GM23248 (cell line): Measurements from ENCODE around the gene PRSS2. TPM values are rescaled to one million over a fixed set of nuclear protein-coding genes. Genes with fewer than 3 reads are reported as not detected.

Experiments
- DNase-seq: peaks from one replicate; pipeline ENCODE4 v3.0.0-alpha.2; 2015
- H2AFZ ChIP-seq: fragments of 200-600 bp; sonication (generic); 2 replicates; pipeline ENCODE4 v1.6.1; 2016; ENCODE audit warnings: antibody characterized with exemption
- H3F3A ChIP-seq: fragments of 200-600 bp; sonication (generic); 2 replicates; pipeline ENCODE4 v1.6.1; 2016; ENCODE audit warnings: mild to moderate bottlenecking, antibody characterized with exemption, mixed run types; ENCODE audit not compliant: insufficient read depth
- H3K27ac ChIP-seq: fragments of 200-600 bp; sonication (generic); 2 replicates; pipeline ENCODE4 v1.5.1; 2016; ENCODE audit warnings: mild to moderate bottlenecking
- H3K27me3 ChIP-seq: fragments of 200-600 bp; sonication (generic); replicated peaks from 2 replicates; pipeline ENCODE4 v1.6.1; 2016; ENCODE audit warnings: mild to moderate bottlenecking; ENCODE audit not compliant: insufficient read depth
- H3K36me3 ChIP-seq: fragments of 200-600 bp; sonication (generic); 2 replicates; pipeline ENCODE4 v1.6.1; 2016; ENCODE audit warnings: low read depth, mild to moderate bottlenecking
- H3K4me1 ChIP-seq: fragments of 200-600 bp; sonication (generic); 2 replicates; pipeline ENCODE4 v1.6.1; 2016; ENCODE audit warnings: mild to moderate bottlenecking; ENCODE audit not compliant: insufficient read depth
- H3K4me2 ChIP-seq: fragments of 200-600 bp; sonication (generic); one replicate; pipeline ENCODE4 v1.6.1; 2016; ENCODE audit warnings: mild to moderate bottlenecking; ENCODE audit not compliant: unreplicated experiment
- H3K4me3 ChIP-seq: fragments of 200-600 bp; sonication (generic); 2 replicates; pipeline ENCODE4 v1.5.1; 2016; ENCODE audit warnings: mild to moderate bottlenecking
- H3K79me2 ChIP-seq: fragments of 200-600 bp; sonication (generic); 2 replicates; pipeline ENCODE4 v1.6.1; 2016; ENCODE audit warnings: mild to moderate bottlenecking; ENCODE audit not compliant: insufficient read depth
- H3K9ac ChIP-seq: fragments of 200-600 bp; sonication (generic); 2 replicates; pipeline ENCODE4 v1.6.1; 2016; ENCODE audit warnings: mild to moderate bottlenecking
- H3K9me2 ChIP-seq: fragments of 200-600 bp; sonication (generic); 2 replicates; pipeline ENCODE4 v1.6.1; 2016; ENCODE audit warnings: mixed run types, mild to moderate bottlenecking, moderate library complexity; ENCODE audit not compliant: insufficient read depth
- H3K9me3 ChIP-seq: fragments of 200-600 bp; sonication (generic); one replicate; pipeline ENCODE4 v1.6.1; 2017; ENCODE audit warnings: low read depth
- H4K20me1 ChIP-seq: fragments of 200-600 bp; sonication (generic); 2 replicates; pipeline ENCODE4 v1.6.0; 2016; ENCODE audit not compliant: insufficient read depth
- EZH2 ChIP-seq: fragments of 200-600 bp; sonication (generic); IDR thresholded peaks from 2 replicates; pipeline ENCODE4 v1.6.1; 2018; ENCODE audit warnings: antibody characterized with exemption, mild to moderate bottlenecking; ENCODE audit not compliant: insufficient read depth, poor library complexity, severe bottlenecking
- EZH2phosphoT487 ChIP-seq: fragments of 200-600 bp; sonication (generic); IDR thresholded peaks from 2 replicates; pipeline ENCODE4 v1.6.1; 2018; ENCODE audit warnings: antibody characterized with exemption, moderate library complexity, mild to moderate bottlenecking, low read depth; ENCODE audit not compliant: insufficient read depth
- WGBS, 2 experiments: methylation state at CpG; one replicate each; pipeline ENCODE4 v1.1.6; 2015 to 2017; ENCODE audit warnings: low lambda C conversion rate in 2 of 2, low coverage in 1 of 2; ENCODE audit errors: missing lambda C conversion rate in 2 of 2; 5-methylcytosine and 5-hydroxymethylcytosine counted together
- in situ Hi-C: fragments of 300-500 bp; cut with MboI; formaldehyde crosslinking; loops from 2 replicates; pipeline ENCODE4 v1.15.0; 2020
- polyA plus RNA-seq: library from polyadenylated mRNA; unstranded; fragments of >200 nt; fragmentation: Nextera tagmentation; extraction: Ambion mirVana; gene quantifications from 2 replicates; pipeline ENCODE4 v1.2.1, GENCODE V29; 2016
- total RNA-seq: library from RNA; depleted of rRNA; stranded (reverse); fragments of >200 nt; shearing (Covaris generic); gene quantifications from 2 replicates; pipeline ENCODE4 v1.2.3, GENCODE V29; 2014

The PRSS2 gene
- total and polyA plus RNA-seq, 2 experiments from 2014 or later, result not detected

DNA sequence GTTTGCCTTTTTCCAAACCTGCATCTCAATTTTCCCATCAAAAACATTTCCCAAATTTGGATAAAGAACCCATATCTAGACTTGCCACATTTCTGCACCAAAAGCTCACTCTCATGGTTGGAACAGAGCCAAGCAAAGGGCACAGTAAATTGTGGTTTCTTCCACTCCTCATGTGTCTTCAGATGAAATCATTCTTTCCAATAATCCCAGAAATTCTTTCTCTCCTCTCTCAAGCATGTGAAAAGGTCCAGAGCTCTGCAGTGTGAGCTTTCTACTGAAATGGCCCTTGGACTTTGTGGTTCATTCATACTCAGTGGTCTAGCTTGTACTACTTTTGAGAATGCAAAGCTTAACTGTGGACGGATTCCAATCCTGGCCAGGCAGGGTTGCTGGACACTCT, 19.8 kb downstream of the PRSS2 start:
- H3K4me2 ChIP-seq, result no peak overlapping the region
- no peaks in the 10 kb centered on the region for H3F3A ChIP-seq
- WGBS, 2 experiments, result 25 to 30% methylated on average over 1 of the region's 1 CpG
- H3K79me2 ChIP-seq, result no peaks in the 10 kb centered on the region
- H3K9me3 ChIP-seq, result no peaks in the 10 kb centered on the region
- H3K9me2 ChIP-seq, result no peaks in the 10 kb centered on the region
- H3K4me1 ChIP-seq, result no peaks in the 10 kb centered on the region
- in situ Hi-C loops, result no loop called here
- no peak overlapping the region for H3K27ac ChIP-seq
- H4K20me1 ChIP-seq, result no peaks in the 10 kb centered on the region
- H3K9ac ChIP-seq, result no peak overlapping the region
- no peak for DNase-seq
- H3K27me3 ChIP-seq, result peaks cover 57% of the 10 kb centered on the region
- TF ChIP-seq EZH2, result no peak
- TF ChIP-seq EZH2phosphoT487, result no peak
- H3K4me3 ChIP-seq, result no peak overlapping the region
- no peaks in the 10 kb centered on the region for H3K36me3 ChIP-seq
- no peak overlapping the region for H2AFZ ChIP-seq

DNA sequence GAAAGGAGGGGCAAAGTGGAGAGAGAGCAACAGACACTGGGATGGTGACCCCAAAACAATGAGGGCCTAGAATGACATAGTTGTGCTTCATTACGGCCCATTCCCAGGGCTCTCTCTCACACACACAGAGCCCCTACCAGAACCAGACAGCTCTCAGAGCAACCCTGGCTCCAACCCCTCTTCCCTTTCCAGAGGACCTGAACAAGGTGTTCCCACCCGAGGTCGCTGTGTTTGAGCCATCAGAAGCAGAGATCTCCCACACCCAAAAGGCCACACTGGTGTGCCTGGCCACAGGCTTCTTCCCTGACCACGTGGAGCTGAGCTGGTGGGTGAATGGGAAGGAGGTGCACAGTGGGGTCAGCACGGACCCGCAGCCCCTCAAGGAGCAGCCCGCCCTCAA, 20.7 kb downstream of the PRSS2 start:
- in situ Hi-C loops, result no loop called here
- Histone ChIP-seq H3K27me3 (peaks cover 66% of the 10 kb centered on the region), H3K4me2 (no peak overlapping the region), H3K36me3 (no peaks in the 10 kb centered on the region), H3K9me3 (no peaks in the 10 kb centered on the region), H3K9me2 (no peaks in the 10 kb centered on the region), H3K4me3 (no peak overlapping the region), H2AFZ (no peak overlapping the region), H3F3A (no peaks in the 10 kb centered on the region), H3K9ac (no peak overlapping the region), H3K79me2 (no peaks in the 10 kb centered on the region), H3K4me1 (no peaks in the 10 kb centered on the region), H4K20me1 (no peaks in the 10 kb centered on the region), H3K27ac (no peak overlapping the region)
- TF ChIP-seq EZH2phosphoT487 (no peak), EZH2 (no peak)
- 45 to 48% methylated on average over 7 of the region's 7 CpGs for WGBS, 2 experiments
- no peak for DNase-seq

DNA sequence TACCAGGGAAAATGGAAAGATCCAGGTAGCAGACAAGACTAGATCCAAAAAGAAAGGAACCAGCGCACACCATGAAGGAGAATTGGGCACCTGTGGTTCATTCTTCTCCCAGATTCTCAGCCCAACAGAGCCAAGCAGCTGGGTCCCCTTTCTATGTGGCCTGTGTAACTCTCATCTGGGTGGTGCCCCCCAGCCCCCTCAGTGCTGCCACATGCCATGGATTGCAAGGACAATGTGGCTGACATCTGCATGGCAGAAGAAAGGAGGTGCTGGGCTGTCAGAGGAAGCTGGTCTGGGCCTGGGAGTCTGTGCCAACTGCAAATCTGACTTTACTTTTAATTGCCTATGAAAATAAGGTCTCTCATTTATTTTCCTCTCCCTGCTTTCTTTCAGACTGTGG, 21.4 kb downstream of the PRSS2 start:
- no peaks in the 10 kb centered on the region for H3K4me1 ChIP-seq
- no peaks in the 10 kb centered on the region for H3K79me2 ChIP-seq
- no peak overlapping the region for H3K9ac ChIP-seq
- no peak overlapping the region for H3K27ac ChIP-seq
- in situ Hi-C loops, result no loop called here
- H3K36me3 ChIP-seq, result no peaks in the 10 kb centered on the region
- no peaks in the 10 kb centered on the region for H3K9me3 ChIP-seq
- H3K4me2 ChIP-seq, result no peak overlapping the region
- no peak for DNase-seq
- no peaks in the 10 kb centered on the region for H3F3A ChIP-seq
- peaks cover 70% of the 10 kb centered on the region for H3K27me3 ChIP-seq
- H3K9me2 ChIP-seq, result no peaks in the 10 kb centered on the region
- no peak overlapping the region for H3K4me3 ChIP-seq
- WGBS, 2 experiments, result 67 to 83% methylated on average over 1 of the region's 1 CpG
- TF ChIP-seq EZH2phosphoT487, result no peak
- TF ChIP-seq EZH2, result no peak
- H2AFZ ChIP-seq, result no peak overlapping the region
- H4K20me1 ChIP-seq, result no peaks in the 10 kb centered on the region

DNA sequence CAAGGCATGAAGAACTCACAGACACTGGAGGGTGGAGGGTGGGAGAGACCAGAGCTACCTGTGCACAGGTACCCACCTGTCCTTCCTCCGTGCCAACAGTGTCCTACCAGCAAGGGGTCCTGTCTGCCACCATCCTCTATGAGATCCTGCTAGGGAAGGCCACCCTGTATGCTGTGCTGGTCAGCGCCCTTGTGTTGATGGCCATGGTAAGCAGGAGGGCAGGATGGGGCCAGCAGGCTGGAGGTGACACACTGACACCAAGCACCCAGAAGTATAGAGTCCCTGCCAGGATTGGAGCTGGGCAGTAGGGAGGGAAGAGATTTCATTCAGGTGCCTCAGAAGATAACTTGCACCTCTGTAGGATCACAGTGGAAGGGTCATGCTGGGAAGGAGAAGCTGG, 21.8 kb downstream of the PRSS2 start:
- no peaks in the 10 kb centered on the region for H4K20me1 ChIP-seq
- DNase-seq, result no peak
- 33 to 37% methylated on average over 2 of the region's 2 CpGs for WGBS, 2 experiments

DNA sequence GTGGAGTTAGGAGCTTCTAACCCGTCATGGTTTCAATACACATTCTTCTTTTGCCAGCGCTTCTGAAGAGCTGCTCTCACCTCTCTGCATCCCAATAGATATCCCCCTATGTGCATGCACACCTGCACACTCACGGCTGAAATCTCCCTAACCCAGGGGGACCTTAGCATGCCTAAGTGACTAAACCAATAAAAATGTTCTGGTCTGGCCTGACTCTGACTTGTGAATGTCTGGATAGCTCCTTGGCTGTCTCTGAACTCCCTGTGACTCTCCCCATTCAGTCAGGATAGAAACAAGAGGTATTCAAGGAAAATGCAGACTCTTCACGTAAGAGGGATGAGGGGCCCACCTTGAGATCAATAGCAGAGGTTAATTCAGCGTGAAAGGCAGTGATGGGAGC, 22.4 kb downstream of the PRSS2 start:
- in situ Hi-C loops, result no loop called here
- peaks cover 76% of the 10 kb centered on the region for H3K27me3 ChIP-seq

More for the DNA sequence above, 21.8 kb downstream of the PRSS2 start:
- Histone ChIP-seq H3F3A (no peaks in the 10 kb centered on the region), H3K9ac (no peak overlapping the region), H2AFZ (no peak overlapping the region), H3K27me3 (peaks cover 70% of the 10 kb centered on the region), H3K4me1 (peaks cover 3% of the 10 kb centered on the region; the same call in 1 of the 2 replicates), H3K9me3 (no peaks in the 10 kb centered on the region), H3K36me3 (no peaks in the 10 kb centered on the region), H3K79me2 (no peaks in the 10 kb centered on the region), H3K27ac (no peak overlapping the region), H3K4me3 (no peak overlapping the region), H3K9me2 (no peaks in the 10 kb centered on the region), H3K4me2 (no peak overlapping the region)
- no peak for TF ChIP-seq EZH2phosphoT487
- no peak for TF ChIP-seq EZH2
- in situ Hi-C loops, result no loop called here

More for the DNA sequence above, 22.4 kb downstream of the PRSS2 start:
- DNase-seq, result no peak
- H3K4me3 ChIP-seq, result no peak overlapping the region
- peaks cover 4% of the 10 kb centered on the region; the same call in 1 of the 2 replicates for H3K4me1 ChIP-seq
- H3K79me2 ChIP-seq, result no peaks in the 10 kb centered on the region
- H3K4me2 ChIP-seq, result no peak overlapping the region
- H3K27ac ChIP-seq, result no peak overlapping the region
- TF ChIP-seq EZH2phosphoT487, result no peak
- TF ChIP-seq EZH2, result no peak
- H2AFZ ChIP-seq, result no peak overlapping the region
- H3K9me3 ChIP-seq, result no peaks in the 10 kb centered on the region
- WGBS, 2 experiments, result 44 to 49% methylated on average over 5 of the region's 5 CpGs
- H3F3A ChIP-seq, result no peaks in the 10 kb centered on the region
- no peaks in the 10 kb centered on the region for H3K9me2 ChIP-seq
- H3K36me3 ChIP-seq, result no peaks in the 10 kb centered on the region
- no peak overlapping the region for H3K9ac ChIP-seq
- no peaks in the 10 kb centered on the region for H4K20me1 ChIP-seq
